ENCODE results near the gene UGT1A4.

UGT1A4 gene

DNA sequence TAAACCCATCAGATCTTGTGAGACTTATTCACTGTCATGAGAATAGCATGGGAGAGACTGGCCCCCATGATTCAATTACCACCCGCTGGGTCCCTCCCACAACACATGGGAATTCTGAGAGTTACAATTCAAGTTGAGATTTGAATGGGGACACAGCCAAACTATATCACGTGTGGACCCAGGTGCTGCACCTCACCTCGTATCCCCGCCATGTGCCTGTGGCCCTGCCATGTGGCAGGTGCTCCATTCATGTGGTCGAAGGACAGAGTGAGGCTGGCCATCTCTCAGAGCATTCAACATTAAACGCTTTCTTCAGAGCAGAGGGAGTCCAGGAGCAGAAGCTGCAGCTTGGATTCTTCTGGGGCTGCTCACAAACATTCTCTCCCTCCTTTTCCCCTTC is 91.8 kb downstream of the UGT1A4 start:
- in situ Hi-C loops (cut with MboI; ENCODE audit: low sequenced_read_pairs) = no loop called here
- no peaks in the 10 kb centered on the region for H3K27me3 ChIP-seq (ENCODE audit: low read depth)
- peak in 1 of 2 experiments; percentile 5 for DNase-seq (ENCODE audit: low spot score in 2 of 2)
- H3K9me3 ChIP-seq = no peaks in the 10 kb centered on the region
- H3K4me1 ChIP-seq = no peaks in the 10 kb centered on the region
- H3K36me3 ChIP-seq (replicated peaks) = no peaks in the 10 kb centered on the region
- no peak overlapping the region for H3K4me3 ChIP-seq

DNA sequence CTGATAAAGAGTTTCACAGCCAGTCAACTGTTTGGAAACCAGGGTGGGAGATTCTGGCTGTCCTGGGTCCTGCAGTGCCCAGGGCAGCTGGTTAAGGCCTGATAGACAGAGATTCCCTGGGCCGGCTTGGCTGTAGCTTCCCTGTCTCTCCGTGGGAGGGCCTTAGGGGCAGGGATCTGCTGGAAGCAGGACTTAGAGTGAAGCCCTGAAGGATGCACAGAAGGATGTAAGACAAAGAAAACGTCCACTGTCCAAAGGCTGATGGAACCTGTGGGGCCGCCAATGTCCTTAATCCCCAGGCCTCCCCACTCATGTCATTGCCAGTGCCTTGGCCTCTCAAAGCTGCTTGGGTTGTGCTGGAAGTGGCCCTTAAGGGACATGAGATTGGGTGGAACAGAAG is 92.6 kb downstream of the UGT1A4 start:
- in situ Hi-C loops (cut with MboI; ENCODE audit: low sequenced_read_pairs) = no loop called here
- peak in 1 of 2 experiments; percentile 2 for DNase-seq (ENCODE audit: low spot score in 2 of 2)
- H3K27me3 ChIP-seq (ENCODE audit: low read depth) = no peaks in the 10 kb centered on the region
- H3K9me3 ChIP-seq = no peaks in the 10 kb centered on the region
- no peaks in the 10 kb centered on the region for H3K36me3 ChIP-seq (replicated peaks)
- H3K4me1 ChIP-seq = no peaks in the 10 kb centered on the region
- H3K4me3 ChIP-seq = no peak overlapping the region

GRCh38 chr2:233811732-233812131 is 93.2 kb downstream of the UGT1A4 start:
- peak in 1 of 2 experiments; percentile 1 for DNase-seq (ENCODE audit: low spot score in 2 of 2)
- Histone ChIP-seq H3K4me1 (no peaks in the 10 kb centered on the region), H3K9me3 (no peaks in the 10 kb centered on the region), H3K4me3 (no peak overlapping the region), H3K36me3 (replicated peaks) (no peaks in the 10 kb centered on the region), H3K27me3 (ENCODE audit: low read depth) (no peaks in the 10 kb centered on the region)
- in situ Hi-C loops (cut with MboI; ENCODE audit: low sequenced_read_pairs) = no loop called here

GRCh38 chr2:233813236-233814055 is 94.9 kb downstream of the UGT1A4 start:
- H3K9me3 ChIP-seq = no peaks in the 10 kb centered on the region
- no peaks in the 10 kb centered on the region for H3K4me1 ChIP-seq
- H3K36me3 ChIP-seq (replicated peaks) = no peaks in the 10 kb centered on the region
- H3K27me3 ChIP-seq (ENCODE audit: low read depth) = no peaks in the 10 kb centered on the region
- in situ Hi-C loops (cut with MboI; ENCODE audit: low sequenced_read_pairs) = no loop called here
- peak in 1 of 2 experiments; percentile 2 for DNase-seq (ENCODE audit: low spot score in 2 of 2)
- H3K4me3 ChIP-seq = no peak overlapping the region

GRCh38 chr2:233814056-233814835 is 95.7 kb downstream of the UGT1A4 start:
- DNase-seq (ENCODE audit: low spot score in 2 of 2) = peak in 1 of 2 experiments; percentile 5
- Histone ChIP-seq H3K27me3 (ENCODE audit: low read depth) (no peaks in the 10 kb centered on the region), H3K9me3 (no peaks in the 10 kb centered on the region), H3K4me3 (no peak overlapping the region), H3K4me1 (no peaks in the 10 kb centered on the region), H3K36me3 (replicated peaks) (no peaks in the 10 kb centered on the region)
- in situ Hi-C loops (cut with MboI; ENCODE audit: low sequenced_read_pairs) = no loop called here

DNA sequence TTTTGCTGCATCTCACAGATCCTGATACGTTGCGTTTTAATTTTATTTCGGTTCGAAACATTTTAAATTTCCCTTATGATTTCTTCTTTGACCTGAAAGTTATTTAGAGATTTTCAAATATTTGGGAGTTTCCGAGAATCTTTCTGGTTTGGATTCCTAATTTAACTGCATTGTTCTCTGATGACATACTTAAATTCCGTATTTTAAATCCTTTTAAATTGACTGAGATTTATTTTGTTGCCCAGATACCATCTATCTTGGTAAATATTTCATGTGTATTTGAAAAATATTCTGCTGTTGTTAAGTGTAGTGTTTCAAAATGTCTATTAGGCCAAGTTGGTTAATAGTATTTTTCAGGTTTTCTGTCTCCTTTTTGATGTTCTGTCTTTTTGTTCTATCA is 97.3 kb downstream of the UGT1A4 start:
- in situ Hi-C loops (cut with MboI; ENCODE audit: low sequenced_read_pairs) = no loop called here
- no peak for DNase-seq (ENCODE audit: low spot score in 2 of 2)
- Histone ChIP-seq H3K27me3 (ENCODE audit: low read depth) (no peaks in the 10 kb centered on the region), H3K9me3 (no peaks in the 10 kb centered on the region), H3K4me1 (no peaks in the 10 kb centered on the region), H3K36me3 (replicated peaks) (no peaks in the 10 kb centered on the region), H3K4me3 (no peak overlapping the region)

DNA sequence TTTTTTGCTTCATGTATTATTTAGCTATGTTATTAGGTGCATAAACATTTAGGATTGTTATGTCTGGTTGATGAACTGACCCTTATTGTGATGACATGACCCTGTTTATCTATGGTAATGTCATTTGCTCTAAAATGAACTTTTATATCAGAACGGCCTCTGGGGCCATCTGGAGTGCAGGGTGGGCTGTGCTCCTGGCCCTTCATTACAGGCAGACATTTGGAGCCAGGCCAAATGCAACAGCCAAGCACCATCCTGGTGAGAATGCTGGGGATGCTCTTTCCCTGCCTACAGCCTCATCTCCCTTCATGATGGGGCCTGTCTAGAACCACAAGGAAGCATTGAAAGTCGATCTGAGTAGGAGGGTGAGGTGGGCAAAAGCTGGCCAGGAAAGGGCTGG is 97.8 kb downstream of the UGT1A4 start:
- no peak overlapping the region for H3K4me3 ChIP-seq
- in situ Hi-C loops (cut with MboI; ENCODE audit: low sequenced_read_pairs) = no loop called here
- H3K4me1 ChIP-seq = no peaks in the 10 kb centered on the region
- DNase-seq (ENCODE audit: low spot score in 2 of 2) = no peak
- H3K36me3 ChIP-seq (replicated peaks) = no peaks in the 10 kb centered on the region
- no peaks in the 10 kb centered on the region for H3K9me3 ChIP-seq
- no peaks in the 10 kb centered on the region for H3K27me3 ChIP-seq (ENCODE audit: low read depth)

DNA sequence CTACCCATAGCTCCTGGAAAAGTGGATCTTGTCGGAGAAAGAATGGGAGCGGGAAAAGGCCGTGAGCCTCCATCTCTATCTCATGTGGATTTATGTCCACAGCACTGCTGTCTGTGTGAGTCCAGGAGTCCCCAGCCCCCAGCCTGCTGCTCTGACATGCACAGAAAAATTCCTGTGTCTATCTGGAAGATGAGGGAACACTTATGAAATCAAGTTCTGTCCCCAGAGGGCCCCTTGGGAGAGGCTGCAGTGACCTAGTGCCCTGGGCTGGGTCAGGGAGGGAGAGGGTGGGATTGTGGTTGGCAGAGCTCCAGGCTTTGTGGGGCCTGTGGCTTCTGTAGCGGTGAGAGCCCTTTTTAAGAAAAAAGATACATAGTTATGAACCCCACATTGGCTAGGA is 98.2 kb downstream of the UGT1A4 start:
- H3K4me3 ChIP-seq = no peak overlapping the region
- in situ Hi-C loops (cut with MboI; ENCODE audit: low sequenced_read_pairs) = no loop called here

GRCh38 chr2:233817361-233817911 is 98.9 kb downstream of the UGT1A4 start:
- Histone ChIP-seq H3K36me3 (replicated peaks) (no peaks in the 10 kb centered on the region), H3K9me3 (no peaks in the 10 kb centered on the region), H3K27me3 (ENCODE audit: low read depth) (no peaks in the 10 kb centered on the region), H3K4me1 (no peaks in the 10 kb centered on the region), H3K4me3 (no peak overlapping the region)
- DNase-seq (ENCODE audit: low spot score in 2 of 2) = peak in 1 of 2 experiments; percentile 2
- in situ Hi-C loops (cut with MboI; ENCODE audit: low sequenced_read_pairs) = no loop called here

More for the DNA sequence above, 98.2 kb downstream of the UGT1A4 start:
- Histone ChIP-seq H3K4me1 (no peaks in the 10 kb centered on the region), H3K9me3 (no peaks in the 10 kb centered on the region), H3K27me3 (ENCODE audit: low read depth) (no peaks in the 10 kb centered on the region), H3K36me3 (replicated peaks) (no peaks in the 10 kb centered on the region)
- no peak for DNase-seq (ENCODE audit: low spot score in 2 of 2)

- peak in 1 of 2 experiments; percentile 3 for DNase-seq (ENCODE audit: low spot score in 2 of 2)
- in situ Hi-C loops (cut with MboI; ENCODE audit: low sequenced_read_pairs) = no loop called here
- H3K4me1 ChIP-seq = no peaks in the 10 kb centered on the region
Observed at GRCh38 chr2:233817995-233818638, 99.6 kb downstream of the UGT1A4 start.

GRCh38 chr2:233818639-233819621 is 100.4 kb downstream of the UGT1A4 start:
- no peaks in the 10 kb centered on the region for H3K36me3 ChIP-seq (replicated peaks)
- in situ Hi-C loops (cut with MboI; ENCODE audit: low sequenced_read_pairs) = no loop called here
- peak in 1 of 2 experiments; percentile 1 for DNase-seq (ENCODE audit: low spot score in 2 of 2)
- H3K27me3 ChIP-seq (ENCODE audit: low read depth) = no peaks in the 10 kb centered on the region
- no peaks in the 10 kb centered on the region for H3K9me3 ChIP-seq
- no peaks in the 10 kb centered on the region for H3K4me1 ChIP-seq
- H3K4me3 ChIP-seq = no peak overlapping the region

More at GRCh38 chr2:233817995-233818638, 99.6 kb downstream of the UGT1A4 start:
- Histone ChIP-seq H3K27me3 (ENCODE audit: low read depth) (no peaks in the 10 kb centered on the region), H3K4me3 (no peak overlapping the region), H3K9me3 (no peaks in the 10 kb centered on the region), H3K36me3 (replicated peaks) (no peaks in the 10 kb centered on the region)

- DNase-seq (ENCODE audit: low spot score in 2 of 2) = peak in 1 of 2 experiments; percentile 3
- in situ Hi-C loops (cut with MboI; ENCODE audit: low sequenced_read_pairs) = no loop called here
- H3K36me3 ChIP-seq (replicated peaks) = no peaks in the 10 kb centered on the region
- H3K9me3 ChIP-seq = no peaks in the 10 kb centered on the region
- H3K4me1 ChIP-seq = peaks cover 2% of the 10 kb centered on the region; the same call in 1 of the 2 replicates
- H3K4me3 ChIP-seq = no peak overlapping the region
- no peaks in the 10 kb centered on the region for H3K27me3 ChIP-seq (ENCODE audit: low read depth)
Observed at GRCh38 chr2:233819884-233820773, 101.6 kb downstream of the UGT1A4 start.
